KMS-11 (cell line): Measurements from ENCODE around the gene PLEKHM2.

Experiments
- H2AFZ ChIP-seq: fragments of 200-600 bp; sonication (generic); 2 replicates; pipeline ENCODE4 v1.6.1; 2016; ENCODE audit warnings: antibody characterized with exemption, mixed run types, low read depth
- H3K27ac ChIP-seq: fragments of 200-600 bp; sonication (generic); 2 replicates; pipeline ENCODE4 v1.6.1; 2016; ENCODE audit warnings: mild to moderate bottlenecking, mixed run types
- H3K27me3 ChIP-seq: fragments of 200-600 bp; sonication (generic); 2 replicates; pipeline ENCODE4 v1.6.1; 2017; ENCODE audit warnings: mild to moderate bottlenecking, low read depth, mixed run types, moderate library complexity; ENCODE audit not compliant: insufficient read depth
- H3K36me3 ChIP-seq: fragments of 200-600 bp; sonication (generic); 2 replicates; pipeline ENCODE4 v1.6.1; 2017; ENCODE audit warnings: mild to moderate bottlenecking, mixed run types; ENCODE audit not compliant: insufficient read depth
- H3K4me1 ChIP-seq: fragments of 200-600 bp; sonication (generic); 2 replicates; pipeline ENCODE4 v1.6.1; 2016; ENCODE audit warnings: mild to moderate bottlenecking, low read depth, mixed run types; ENCODE audit not compliant: poor library complexity, severe bottlenecking
- H3K4me2 ChIP-seq: fragments of 200-600 bp; sonication (generic); 2 replicates; pipeline ENCODE4 v1.7.0; 2016; ENCODE audit warnings: mild to moderate bottlenecking, mixed run types
- H3K4me3 ChIP-seq: fragments of 200-600 bp; sonication (generic); IDR thresholded peaks from 2 replicates; pipeline ENCODE4 v1.6.1; 2017; ENCODE audit warnings: low read depth, low read length, mixed read lengths; ENCODE audit not compliant: insufficient read depth
- H3K79me2 ChIP-seq: fragments of 200-600 bp; sonication (generic); 2 replicates; pipeline ENCODE4 v1.6.1; 2016; ENCODE audit warnings: low read depth, mixed run types; ENCODE audit not compliant: insufficient read depth
- H3K9ac ChIP-seq: fragments of 200-600 bp; sonication (generic); 2 replicates; pipeline ENCODE4 v1.6.1; 2016; ENCODE audit warnings: mild to moderate bottlenecking, mixed run types
- H4K20me1 ChIP-seq: fragments of 200-600 bp; sonication (generic); 2 replicates; pipeline ENCODE4 v1.6.1; 2016; ENCODE audit warnings: mild to moderate bottlenecking, mixed run types; ENCODE audit not compliant: insufficient read depth
- CTCF ChIP-seq: fragments of 200-600 bp; sonication (generic); conservative IDR thresholded peaks from 2 replicates; pipeline ENCODE4 v1.6.1; 2017; ENCODE audit warnings: low read depth, mild to moderate bottlenecking, antibody characterized with exemption, low read length, moderate library complexity, mixed read lengths

The PLEKHM2 gene

DNA sequence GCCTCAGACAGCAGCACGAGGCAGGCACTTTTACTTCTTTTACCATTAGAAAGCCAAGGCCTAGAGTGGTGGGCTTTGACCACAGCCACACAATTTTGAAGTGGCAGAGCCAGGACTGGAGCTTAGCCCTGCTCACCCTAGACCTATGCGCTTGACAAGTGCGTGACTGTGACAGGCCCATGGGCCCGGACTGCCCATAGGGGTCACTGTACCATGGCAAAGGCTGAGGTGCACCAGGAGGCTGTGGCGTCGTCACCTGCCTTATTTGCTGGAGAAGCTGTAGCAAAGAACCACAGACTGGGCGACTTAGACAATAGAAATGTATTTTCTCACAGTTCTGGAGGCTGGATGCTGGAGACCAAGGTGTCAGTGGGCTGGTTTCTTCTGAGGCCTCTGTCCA is 55.6 kb downstream of the PLEKHM2 start:
- H3K4me3 ChIP-seq: no peak overlapping the region
- H3K9ac ChIP-seq: no peak overlapping the region
- H2AFZ ChIP-seq: no peak overlapping the region
- no peaks in the 10 kb centered on the region for H4K20me1 ChIP-seq
- H3K4me2 ChIP-seq: no peak overlapping the region
- no peaks in the 10 kb centered on the region for H3K27me3 ChIP-seq
- H3K79me2 ChIP-seq: no peaks in the 10 kb centered on the region
- TF ChIP-seq CTCF: no peak
- no peak overlapping the region for H3K27ac ChIP-seq
- peaks cover 5% of the 10 kb centered on the region for H3K4me1 ChIP-seq
- H3K36me3 ChIP-seq: no peaks in the 10 kb centered on the region

DNA sequence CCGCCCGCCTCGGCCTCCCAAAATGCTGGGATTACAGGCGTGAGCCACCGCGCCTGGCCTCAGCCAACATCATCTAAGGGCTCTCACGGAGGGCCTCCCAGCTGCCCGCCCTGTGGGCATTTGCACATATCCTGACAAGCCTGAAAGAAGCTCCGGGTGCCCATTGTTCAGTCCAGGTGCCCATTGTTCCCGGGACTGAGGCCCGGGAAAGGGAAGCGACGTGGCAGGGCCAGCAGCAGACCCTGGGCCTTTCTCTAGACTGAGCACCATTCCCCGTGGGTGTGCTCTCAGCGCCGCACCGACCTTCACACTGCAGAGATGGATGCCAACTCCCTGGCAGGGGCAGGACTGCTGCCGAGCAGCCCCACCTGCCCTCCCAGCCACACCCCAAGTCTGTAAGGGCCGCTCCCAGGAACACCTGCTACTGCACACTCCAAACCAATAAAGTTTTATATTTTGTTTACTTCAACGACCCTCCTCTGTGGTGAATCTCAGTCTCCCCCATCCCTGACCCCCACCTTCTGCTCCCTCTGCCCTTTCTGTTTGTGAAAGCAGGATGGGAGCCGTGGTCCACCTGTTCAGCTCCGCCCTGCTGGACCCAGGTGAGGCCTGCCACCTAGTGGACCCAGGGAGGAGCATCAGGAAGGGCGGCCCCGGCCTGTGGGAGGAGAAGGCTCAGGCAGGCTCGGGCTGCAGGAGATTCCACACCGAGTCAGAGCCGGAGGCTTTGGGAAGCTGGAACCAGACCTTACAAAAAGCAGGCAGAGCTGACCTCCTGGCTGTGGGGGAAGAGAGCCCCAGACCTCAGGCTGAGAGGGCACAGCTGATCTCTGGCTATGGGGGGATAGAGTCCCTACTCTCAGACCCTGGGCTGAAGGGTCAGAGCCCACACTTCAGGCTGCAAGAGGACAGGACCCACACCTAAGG is 57.1 kb downstream of the PLEKHM2 start:
- H3K4me3 ChIP-seq: no peak overlapping the region
- H3K4me2 ChIP-seq: peak overlapping the region; percentile 34; the same call in 1 of the 2 replicates
- H3K9ac ChIP-seq: no peak overlapping the region
- no peak overlapping the region for H3K27ac ChIP-seq
- H4K20me1 ChIP-seq: no peaks in the 10 kb centered on the region
- peak; percentile 79 for TF ChIP-seq CTCF
- no peaks in the 10 kb centered on the region for H3K79me2 ChIP-seq
- H3K36me3 ChIP-seq: no peaks in the 10 kb centered on the region
- no peaks in the 10 kb centered on the region for H3K27me3 ChIP-seq
- peaks cover 15% of the 10 kb centered on the region for H3K4me1 ChIP-seq
- peak overlapping the region; percentile 25; the same call in 1 of the 2 replicates for H2AFZ ChIP-seq

- no peaks in the 10 kb centered on the region for H3K27me3 ChIP-seq
- H3K4me2 ChIP-seq: peak within 1 kb of the TSS; percentile 34; the same call in 1 of the 2 replicates
- no peaks in the 10 kb centered on the region for H3K36me3 ChIP-seq
- peak within 1 kb of the TSS; percentile 25; the same call in 1 of the 2 replicates for H2AFZ ChIP-seq
- peaks cover 25% of the 10 kb centered on the region for H3K4me1 ChIP-seq
- no peak within 1 kb of the TSS for H3K27ac ChIP-seq
- H3K79me2 ChIP-seq: no peaks in the 10 kb centered on the region
- H4K20me1 ChIP-seq: no peaks in the 10 kb centered on the region
- no peak within 1 kb of the TSS for H3K9ac ChIP-seq
- no peak within 1 kb of the TSS for H3K4me3 ChIP-seq
- no peak for TF ChIP-seq CTCF
Measured at GRCh38 chr1:15742339-15742801, 58.2 kb downstream of the PLEKHM2 start, which contains the start of gene TMEM82. TSS of gene TMEM82 (plus strand) at chr1:15742499. CDS start at chr1:15742560, 61 bp downstream.

DNA sequence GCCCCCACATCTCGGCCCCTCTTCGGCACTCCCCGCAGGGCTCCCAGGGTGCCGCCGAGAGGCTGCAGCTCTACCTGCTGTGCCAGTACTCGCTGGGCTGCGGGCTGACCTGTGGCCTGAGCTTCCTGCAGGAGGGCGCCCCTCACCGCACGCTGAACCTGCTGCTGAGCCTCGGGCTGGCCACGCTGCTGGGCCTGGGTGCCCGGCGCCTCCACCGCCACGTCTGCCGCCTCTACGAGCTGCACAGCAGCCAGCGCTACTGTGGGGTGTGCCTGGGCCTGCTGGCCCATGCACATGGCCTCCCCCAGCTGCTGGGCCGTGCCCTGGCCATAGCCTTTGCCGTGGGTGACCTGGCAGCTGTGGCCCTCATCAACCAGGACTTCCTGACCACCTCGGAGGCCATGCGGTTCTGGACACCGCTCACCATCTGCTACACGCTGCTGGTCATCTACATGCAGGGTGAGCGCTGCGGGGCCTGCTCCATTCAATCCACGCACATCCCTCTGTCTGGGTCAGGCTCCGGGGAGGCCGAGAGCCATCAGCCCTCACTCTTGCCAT is 60.1 kb downstream of the PLEKHM2 start:
- no peak overlapping the region for H2AFZ ChIP-seq
- no peaks in the 10 kb centered on the region for H3K79me2 ChIP-seq
- no peaks in the 10 kb centered on the region for H3K36me3 ChIP-seq
- TF ChIP-seq CTCF: no peak
- H3K27ac ChIP-seq: no peak overlapping the region
- H3K4me2 ChIP-seq: no peak overlapping the region
- no peaks in the 10 kb centered on the region for H3K27me3 ChIP-seq
- H3K4me1 ChIP-seq: peaks cover 25% of the 10 kb centered on the region
- H3K4me3 ChIP-seq: no peak overlapping the region
- H3K9ac ChIP-seq: no peak overlapping the region
- H4K20me1 ChIP-seq: no peaks in the 10 kb centered on the region
